Neural crest cell (in vitro differentiated cells): ENCODE results near the gene PAX5. TPM values are rescaled to one million over a fixed set of nuclear protein-coding genes. Genes with fewer than 3 reads are reported as not detected.

Source experiments
- DNase-seq: peaks from one replicate; pipeline ENCODE4 v3.0.0; 2021; ENCODE audit warnings: low read depth, mixed read lengths, low spot score
- H3K27ac Mint-ChIP-seq: one replicate; pipeline ENCODE4 v1.8.0; 2021; ENCODE audit warnings: mild to moderate bottlenecking, mixed read lengths; ENCODE audit not compliant: unreplicated experiment
- H3K27me3 Mint-ChIP-seq: 2 replicates; pipeline ENCODE4 v1.8.0; 2021; ENCODE audit warnings: low read depth, mild to moderate bottlenecking, mixed read lengths
- H3K36me3 Mint-ChIP-seq: 2 replicates; pipeline ENCODE4 v1.8.0; 2021; ENCODE audit warnings: low read depth, mild to moderate bottlenecking, mixed read lengths
- H3K4me1 Mint-ChIP-seq: 2 replicates; pipeline ENCODE4 v1.8.0; 2021; ENCODE audit warnings: mixed read lengths
- H3K4me3 Mint-ChIP-seq: one replicate; pipeline ENCODE4 v1.8.0; 2021; ENCODE audit warnings: mild to moderate bottlenecking, mixed read lengths
- H3K9me3 Mint-ChIP-seq: 2 replicates; pipeline ENCODE4 v1.8.0; 2021; ENCODE audit warnings: mixed read lengths
- CTCF ChIP-seq: fragments of 200-600 bp; sonication (generic); conservative IDR thresholded peaks from 2 replicates; pipeline ENCODE4 v1.5.0; 2021; ENCODE audit warnings: antibody characterized with exemption, mild to moderate bottlenecking
- total RNA-seq: library from RNA; stranded (reverse); gene quantifications from 2 replicates; pipeline ENCODE4 v1.2.1, GENCODE V29; 2021

The PAX5 gene
- total RNA-seq, 1 donor from 2014 or later: 19.5 TPM

- Mint-ChIP-seq H3K4me1 (peaks cover 28% of the 10 kb centered on the region), H3K9me3 (peaks cover 9% of the 10 kb centered on the region), H3K27me3 (peaks cover 59% of the 10 kb centered on the region), H3K27ac (no peak overlapping the region), H3K36me3 (peaks cover 10% of the 10 kb centered on the region), H3K4me3 (no peak overlapping the region)
- TF ChIP-seq CTCF: no peak
- DNase-seq: no peak
Measured at GRCh38 chr9:36992501-36993316, 41.4 kb downstream of the PAX5 start.

GRCh38 chr9:36991516-36992134, 42.4 kb downstream of the PAX5 start:
- peaks cover 70% of the 10 kb centered on the region for H3K27me3 Mint-ChIP-seq
- H3K9me3 Mint-ChIP-seq: peaks cover 9% of the 10 kb centered on the region
- H3K36me3 Mint-ChIP-seq: peaks cover 10% of the 10 kb centered on the region
- H3K4me1 Mint-ChIP-seq: peaks cover 28% of the 10 kb centered on the region
- peak; percentile 68 for TF ChIP-seq CTCF
- peak; percentile 40 for DNase-seq
- H3K4me3 Mint-ChIP-seq: peak overlapping the region; percentile 41
- no peak overlapping the region for H3K27ac Mint-ChIP-seq

- TF ChIP-seq CTCF: no peak
- Mint-ChIP-seq H3K27me3 (peaks cover 82% of the 10 kb centered on the region), H3K4me1 (peaks cover 24% of the 10 kb centered on the region), H3K9me3 (peaks cover 9% of the 10 kb centered on the region), H3K4me3 (no peak overlapping the region), H3K36me3 (peaks cover 10% of the 10 kb centered on the region), H3K27ac (no peak overlapping the region)
- no peak for DNase-seq
Measured at GRCh38 chr9:36988848-36989247, 45.2 kb downstream of the PAX5 start.

- peak overlapping the region; percentile 11 for H3K4me3 Mint-ChIP-seq
- TF ChIP-seq CTCF: no peak
- DNase-seq: no peak
- H3K9me3 Mint-ChIP-seq: peaks cover 9% of the 10 kb centered on the region
- peaks cover 24% of the 10 kb centered on the region for H3K4me1 Mint-ChIP-seq
- H3K27me3 Mint-ChIP-seq: peaks cover 84% of the 10 kb centered on the region
- H3K36me3 Mint-ChIP-seq: peaks cover 10% of the 10 kb centered on the region
- no peak overlapping the region for H3K27ac Mint-ChIP-seq
Measured at GRCh38 chr9:36987891-36988290, 46.2 kb downstream of the PAX5 start.

- peaks cover 24% of the 10 kb centered on the region for H3K4me1 Mint-ChIP-seq
- peak overlapping the region; percentile 83 for H3K4me3 Mint-ChIP-seq
- peaks cover 10% of the 10 kb centered on the region for H3K36me3 Mint-ChIP-seq
- no peak overlapping the region for H3K27ac Mint-ChIP-seq
- TF ChIP-seq CTCF: no peak
- H3K9me3 Mint-ChIP-seq: peaks cover 9% of the 10 kb centered on the region
- H3K27me3 Mint-ChIP-seq: peaks cover 86% of the 10 kb centered on the region
- DNase-seq: no peak
Measured at GRCh38 chr9:36987409-36987808, 46.7 kb downstream of the PAX5 start.
